G401.6 (cell line): ENCODE results near the gene SOX4.

Experiments
- FAIRE-seq: peaks from 2 replicates; lab custom pipeline; 2012; peaks lifted over from hg19 to GRCh38; lab: Jason Lieb, UNC

SOX4 gene

GRCh38 chr6:21614226-21614625 is 20.7 kb downstream of the SOX4 start:
- no peak for FAIRE-seq

GRCh38 chr6:21615504-21615903 is 22.0 kb downstream of the SOX4 start:
- FAIRE-seq = no peak

GRCh38 chr6:21616005-21616404 is 22.5 kb downstream of the SOX4 start:
- FAIRE-seq = no peak

- FAIRE-seq = no peak
Observed at GRCh38 chr6:21625642-21626041, 32.1 kb downstream of the SOX4 start.

GRCh38 chr6:21626756-21627155 is 33.2 kb downstream of the SOX4 start:
- FAIRE-seq = no peak

GRCh38 chr6:21628160-21628559 is 34.6 kb downstream of the SOX4 start:
- FAIRE-seq = no peak

GRCh38 chr6:21633511-21634109 is 40.1 kb downstream of the SOX4 start:
- no peak for FAIRE-seq

GRCh38 chr6:21634582-21634981 is 41.0 kb downstream of the SOX4 start:
- FAIRE-seq = no peak

- no peak for FAIRE-seq
Observed at GRCh38 chr6:21636876-21637275, 43.3 kb downstream of the SOX4 start.

GRCh38 chr6:21639316-21639715 is 45.8 kb downstream of the SOX4 start:
- no peak for FAIRE-seq
